ENCODE measurements around the gene CAPN2.

Gene CAPN2

GRCh38 chr1:223761411-223761810, 49.1 kb downstream of the CAPN2 start:
- TF ChIP-seq CTCF (IDR thresholded peaks at IDR 0.05; ENCODE audit: unreplicated experiment in 3 of 3) = no peak
- Mint-ChIP-seq H3K9me3 (no peaks in the 10 kb centered on the region), H3K36me3 (ENCODE audit: low read depth) (peaks cover 58% of the 10 kb centered on the region), H3K27ac (no peak overlapping the region), H3K4me1 (peaks cover 14% of the 10 kb centered on the region), H3K27me3 (ENCODE audit: low read depth) (no peaks in the 10 kb centered on the region), H3K4me3 (no peak overlapping the region)

- Mint-ChIP-seq H3K36me3 (ENCODE audit: low read depth) (peaks cover 58% of the 10 kb centered on the region), H3K4me1 (peaks cover 14% of the 10 kb centered on the region), H3K4me3 (no peak overlapping the region)
These were observed 50.9 kb downstream of the CAPN2 start for GRCh38 chr1:223763251-223763650.

GRCh38 chr1:223763881-223764280, 51.5 kb downstream of the CAPN2 start:
- TF ChIP-seq CTCF (IDR thresholded peaks at IDR 0.05; ENCODE audit: unreplicated experiment in 3 of 3) = no peak
- no peak overlapping the region for H3K27ac Mint-ChIP-seq

More at GRCh38 chr1:223763251-223763650, 50.9 kb downstream of the CAPN2 start:
- Mint-ChIP-seq H3K27ac (peak overlapping the region in 2 of 3 experiments; percentile 7 to 26), H3K27me3 (ENCODE audit: low read depth) (no peaks in the 10 kb centered on the region), H3K9me3 (no peaks in the 10 kb centered on the region)
- no peak for TF ChIP-seq CTCF (IDR thresholded peaks at IDR 0.05; ENCODE audit: unreplicated experiment in 3 of 3)

GRCh38 chr1:223765036-223765718, 52.8 kb downstream of the CAPN2 start:
- no peak for TF ChIP-seq CTCF (IDR thresholded peaks at IDR 0.05; ENCODE audit: unreplicated experiment in 3 of 3)
- Mint-ChIP-seq H3K27me3 (ENCODE audit: low read depth) (no peaks in the 10 kb centered on the region), H3K4me1 (peaks cover 14% of the 10 kb centered on the region), H3K27ac (peak overlapping the region in 2 of 3 experiments; percentile 39 to 44), H3K4me3 (no peak overlapping the region), H3K9me3 (no peaks in the 10 kb centered on the region), H3K36me3 (ENCODE audit: low read depth) (peaks cover 64% of the 10 kb centered on the region)

More at GRCh38 chr1:223763881-223764280, 51.5 kb downstream of the CAPN2 start:
- Mint-ChIP-seq H3K9me3 (no peaks in the 10 kb centered on the region), H3K27me3 (ENCODE audit: low read depth) (no peaks in the 10 kb centered on the region), H3K4me1 (peaks cover 14% of the 10 kb centered on the region), H3K36me3 (ENCODE audit: low read depth) (peaks cover 63% of the 10 kb centered on the region), H3K4me3 (no peak overlapping the region)

- Mint-ChIP-seq H3K4me1 (peaks cover 14% of the 10 kb centered on the region), H3K9me3 (no peaks in the 10 kb centered on the region), H3K27ac (peak overlapping the region in 2 of 3 experiments; percentile 7 to 44), H3K36me3 (ENCODE audit: low read depth) (peaks cover 70% of the 10 kb centered on the region), H3K27me3 (ENCODE audit: low read depth) (no peaks in the 10 kb centered on the region), H3K4me3 (no peak overlapping the region)
- no peak for TF ChIP-seq CTCF (IDR thresholded peaks at IDR 0.05; ENCODE audit: unreplicated experiment in 3 of 3)
These were observed 53.5 kb downstream of the CAPN2 start for GRCh38 chr1:223765719-223766340.
